ENCODE measurements around the gene HYDIN. TPM values are rescaled to one million over a fixed set of nuclear protein-coding genes. Genes with fewer than 3 reads are reported as not detected.

HYDIN gene
- total and polyA plus RNA-seq, 9 of the 15 experiments (the other 6 are each of a cell fraction or from before 2014, with no cell fraction given), result 0.08 to 0.43 (median 0.14) TPM; not detected in 1

- TF ChIP-seq, protein P1, sequence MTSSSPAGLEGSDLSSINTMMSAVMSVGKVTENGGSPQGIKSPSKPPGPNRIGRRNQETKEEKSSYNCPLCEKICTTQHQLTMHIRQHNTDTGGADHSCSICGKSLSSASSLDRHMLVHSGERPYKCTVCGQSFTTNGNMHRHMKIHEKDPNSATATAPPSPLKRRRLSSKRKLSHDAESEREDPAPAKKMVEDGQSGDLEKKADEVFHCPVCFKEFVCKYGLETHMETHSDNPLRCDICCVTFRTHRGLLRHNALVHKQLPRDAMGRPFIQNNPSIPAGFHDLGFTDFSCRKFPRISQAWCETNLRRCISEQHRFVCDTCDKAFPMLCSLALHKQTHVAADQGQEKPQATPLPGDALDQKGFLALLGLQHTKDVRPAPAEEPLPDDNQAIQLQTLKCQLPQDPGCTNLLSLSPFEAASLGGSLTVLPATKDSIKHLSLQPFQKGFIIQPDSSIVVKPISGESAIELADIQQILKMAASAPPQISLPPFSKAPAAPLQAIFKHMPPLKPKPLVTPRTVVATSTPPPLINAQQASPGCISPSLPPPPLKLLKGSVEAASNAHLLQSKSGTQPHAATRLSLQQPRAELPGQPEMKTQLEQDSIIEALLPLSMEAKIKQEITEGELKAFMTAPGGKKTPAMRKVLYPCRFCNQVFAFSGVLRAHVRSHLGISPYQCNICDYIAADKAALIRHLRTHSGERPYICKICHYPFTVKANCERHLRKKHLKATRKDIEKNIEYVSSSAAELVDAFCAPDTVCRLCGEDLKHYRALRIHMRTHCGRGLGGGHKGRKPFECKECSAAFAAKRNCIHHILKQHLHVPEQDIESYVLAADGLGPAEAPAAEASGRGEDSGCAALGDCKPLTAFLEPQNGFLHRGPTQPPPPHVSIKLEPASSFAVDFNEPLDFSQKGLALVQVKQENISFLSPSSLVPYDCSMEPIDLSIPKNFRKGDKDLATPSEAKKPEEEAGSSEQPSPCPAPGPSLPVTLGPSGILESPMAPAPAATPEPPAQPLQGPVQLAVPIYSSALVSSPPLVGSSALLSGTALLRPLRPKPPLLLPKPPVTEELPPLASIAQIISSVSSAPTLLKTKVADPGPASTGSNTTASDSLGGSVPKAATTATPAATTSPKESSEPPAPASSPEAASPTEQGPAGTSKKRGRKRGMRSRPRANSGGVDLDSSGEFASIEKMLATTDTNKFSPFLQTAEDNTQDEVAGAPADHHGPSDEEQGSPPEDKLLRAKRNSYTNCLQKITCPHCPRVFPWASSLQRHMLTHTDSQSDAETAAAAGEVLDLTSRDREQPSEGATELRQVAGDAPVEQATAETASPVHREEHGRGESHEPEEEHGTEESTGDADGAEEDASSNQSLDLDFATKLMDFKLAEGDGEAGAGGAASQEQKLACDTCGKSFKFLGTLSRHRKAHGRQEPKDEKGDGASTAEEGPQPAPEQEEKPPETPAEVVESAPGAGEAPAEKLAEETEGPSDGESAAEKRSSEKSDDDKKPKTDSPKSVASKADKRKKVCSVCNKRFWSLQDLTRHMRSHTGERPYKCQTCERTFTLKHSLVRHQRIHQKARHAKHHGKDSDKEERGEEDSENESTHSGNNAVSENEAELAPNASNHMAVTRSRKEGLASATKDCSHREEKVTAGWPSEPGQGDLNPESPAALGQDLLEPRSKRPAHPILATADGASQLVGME (CRISPR knock-in tag; IDR thresholded peaks at IDR 0.05), result no peak
- no peak for TF ChIP-seq ZNF134 (CRISPR knock-in tag; conservative IDR thresholded peaks at IDR 0.05)
- TF ChIP-seq RBM15 (IDR thresholded peaks at IDR 0.05; ENCODE audit: insufficient read depth, low read length), result no peak
- TF ChIP-seq XRCC4 (IDR thresholded peaks at IDR 0.05; ENCODE audit: extremely low read depth, insufficient read depth, insufficient read length), result no peak
- TF ChIP-seq ZNF274 (IDR thresholded peaks at IDR 0.05; ENCODE audit: borderline replicate concordance, low read depth, low read length), result no peak
- TF ChIP-seq NR3C1 (CRISPR knock-in tag; IDR thresholded peaks at IDR 0.05), result no peak
- TF ChIP-seq MYBL2 (IDR thresholded peaks at IDR 0.05; ENCODE audit: low read depth), result no peak
- no peak for TF ChIP-seq MYBL2 (CRISPR knock-in tag; IDR thresholded peaks at IDR 0.05; ENCODE audit: borderline replicate concordance)
- TF ChIP-seq, protein P2, sequence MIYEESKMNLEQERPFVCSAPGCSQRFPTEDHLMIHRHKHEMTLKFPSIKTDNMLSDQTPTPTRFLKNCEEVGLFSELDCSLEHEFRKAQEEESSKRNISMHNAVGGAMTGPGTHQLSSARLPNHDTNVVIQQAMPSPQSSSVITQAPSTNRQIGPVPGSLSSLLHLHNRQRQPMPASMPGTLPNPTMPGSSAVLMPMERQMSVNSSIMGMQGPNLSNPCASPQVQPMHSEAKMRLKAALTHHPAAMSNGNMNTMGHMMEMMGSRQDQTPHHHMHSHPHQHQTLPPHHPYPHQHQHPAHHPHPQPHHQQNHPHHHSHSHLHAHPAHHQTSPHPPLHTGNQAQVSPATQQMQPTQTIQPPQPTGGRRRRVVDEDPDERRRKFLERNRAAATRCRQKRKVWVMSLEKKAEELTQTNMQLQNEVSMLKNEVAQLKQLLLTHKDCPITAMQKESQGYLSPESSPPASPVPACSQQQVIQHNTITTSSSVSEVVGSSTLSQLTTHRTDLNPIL (CRISPR knock-in tag; IDR thresholded peaks at IDR 0.05), result no peak
- no peak for TF ChIP-seq ZNF586 (CRISPR knock-in tag; conservative IDR thresholded peaks at IDR 0.05)
- TF ChIP-seq FOSL1 (tag; conservative IDR thresholded peaks at IDR 0.05), result peak; percentile 65; the same call in 1 of the 2 replicates
- no peak for TF ChIP-seq CGGBP1 (CRISPR knock-in tag; IDR thresholded peaks at IDR 0.05)
- no peak for TF ChIP-seq ESRRB (CRISPR knock-in tag; IDR thresholded peaks at IDR 0.05; ENCODE audit: borderline replicate concordance)
- TF ChIP-seq THRAP3 (IDR thresholded peaks at IDR 0.05; ENCODE audit: borderline replicate concordance), result no peak
- no peak for TF ChIP-seq BRD4 (IDR thresholded peaks at IDR 0.05)
- no peak for TF ChIP-seq ZNF561 (CRISPR knock-in tag; conservative IDR thresholded peaks at IDR 0.05)
- no peak for TF ChIP-seq SMARCA4 (IDR thresholded peaks at IDR 0.05)
- TF ChIP-seq KLF16 (IDR thresholded peaks at IDR 0.05), result no peak
- TF ChIP-seq, protein P3, sequence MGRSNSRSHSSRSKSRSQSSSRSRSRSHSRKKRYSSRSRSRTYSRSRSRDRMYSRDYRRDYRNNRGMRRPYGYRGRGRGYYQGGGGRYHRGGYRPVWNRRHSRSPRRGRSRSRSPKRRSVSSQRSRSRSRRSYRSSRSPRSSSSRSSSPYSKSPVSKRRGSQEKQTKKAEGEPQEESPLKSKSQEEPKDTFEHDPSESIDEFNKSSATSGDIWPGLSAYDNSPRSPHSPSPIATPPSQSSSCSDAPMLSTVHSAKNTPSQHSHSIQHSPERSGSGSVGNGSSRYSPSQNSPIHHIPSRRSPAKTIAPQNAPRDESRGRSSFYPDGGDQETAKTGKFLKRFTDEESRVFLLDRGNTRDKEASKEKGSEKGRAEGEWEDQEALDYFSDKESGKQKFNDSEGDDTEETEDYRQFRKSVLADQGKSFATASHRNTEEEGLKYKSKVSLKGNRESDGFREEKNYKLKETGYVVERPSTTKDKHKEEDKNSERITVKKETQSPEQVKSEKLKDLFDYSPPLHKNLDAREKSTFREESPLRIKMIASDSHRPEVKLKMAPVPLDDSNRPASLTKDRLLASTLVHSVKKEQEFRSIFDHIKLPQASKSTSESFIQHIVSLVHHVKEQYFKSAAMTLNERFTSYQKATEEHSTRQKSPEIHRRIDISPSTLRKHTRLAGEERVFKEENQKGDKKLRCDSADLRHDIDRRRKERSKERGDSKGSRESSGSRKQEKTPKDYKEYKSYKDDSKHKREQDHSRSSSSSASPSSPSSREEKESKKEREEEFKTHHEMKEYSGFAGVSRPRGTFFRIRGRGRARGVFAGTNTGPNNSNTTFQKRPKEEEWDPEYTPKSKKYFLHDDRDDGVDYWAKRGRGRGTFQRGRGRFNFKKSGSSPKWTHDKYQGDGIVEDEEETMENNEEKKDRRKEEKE (IDR thresholded peaks at IDR 0.05; ENCODE audit: borderline replicate concordance in 1 of 2, control insufficient read depth in 1 of 2, low read depth in 2 of 2, low read length in 1 of 2), result 0 out of 4 replicates have a peak, but pooled peaks of 1 of the 2 experiments have one; percentile 67
- peak; percentile 57 for TF ChIP-seq C11orf30 (IDR thresholded peaks at IDR 0.05; ENCODE audit: low read depth)
These were observed 425.8 kb downstream of the HYDIN start (continued) for GRCh38 chr16:70804734-70805169.
